ENCODE results near the gene NRXN2.

The NRXN2 gene

DNA sequence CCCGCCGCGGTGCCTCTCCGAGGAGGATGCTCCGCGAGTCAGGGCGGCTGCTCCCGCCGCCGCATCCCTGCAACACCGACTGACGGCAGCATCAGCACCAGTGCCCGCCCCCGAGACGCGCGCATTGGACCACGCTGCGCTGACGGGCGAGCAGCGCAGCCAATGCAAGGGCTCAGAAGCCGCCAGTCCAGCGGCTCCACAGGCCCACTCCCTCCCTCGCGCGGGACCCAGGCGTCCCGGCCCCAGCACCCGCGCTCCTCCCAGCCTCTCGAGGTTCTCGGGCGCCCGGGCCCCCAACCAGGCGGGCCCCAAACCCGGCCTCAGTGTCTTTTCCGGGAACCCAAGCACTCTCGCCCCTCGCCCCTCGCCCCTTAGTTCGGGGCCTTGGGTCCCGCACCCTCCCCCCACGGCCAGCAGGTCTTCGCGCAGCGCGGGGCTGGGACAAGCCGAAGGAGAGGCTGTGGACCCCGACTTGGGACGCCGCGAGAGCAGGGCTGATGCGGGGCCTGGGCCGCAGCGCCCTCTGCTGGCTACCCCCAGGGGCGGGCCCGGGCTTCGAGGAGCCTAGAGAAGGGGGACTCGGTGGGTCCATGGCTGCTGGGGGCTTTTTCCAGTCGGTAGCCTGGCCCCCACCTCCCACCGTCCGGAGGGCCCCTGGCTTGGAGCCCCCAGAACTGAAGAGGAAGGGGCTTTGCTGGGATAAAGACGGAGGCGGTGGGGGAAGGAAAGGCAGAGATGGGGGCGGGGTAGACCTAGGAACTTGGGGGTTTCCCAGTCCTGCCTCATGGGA is at the start of gene NRXN2:
Gene NRXN2 (minus strand): TSS at position 81 of the 790 bp plus-strand sequence. CDS start 9,498 bp downstream, outside the sequence.
- peak; percentile 84 for DNase-seq (ENCODE audit: low spot score)

DNA sequence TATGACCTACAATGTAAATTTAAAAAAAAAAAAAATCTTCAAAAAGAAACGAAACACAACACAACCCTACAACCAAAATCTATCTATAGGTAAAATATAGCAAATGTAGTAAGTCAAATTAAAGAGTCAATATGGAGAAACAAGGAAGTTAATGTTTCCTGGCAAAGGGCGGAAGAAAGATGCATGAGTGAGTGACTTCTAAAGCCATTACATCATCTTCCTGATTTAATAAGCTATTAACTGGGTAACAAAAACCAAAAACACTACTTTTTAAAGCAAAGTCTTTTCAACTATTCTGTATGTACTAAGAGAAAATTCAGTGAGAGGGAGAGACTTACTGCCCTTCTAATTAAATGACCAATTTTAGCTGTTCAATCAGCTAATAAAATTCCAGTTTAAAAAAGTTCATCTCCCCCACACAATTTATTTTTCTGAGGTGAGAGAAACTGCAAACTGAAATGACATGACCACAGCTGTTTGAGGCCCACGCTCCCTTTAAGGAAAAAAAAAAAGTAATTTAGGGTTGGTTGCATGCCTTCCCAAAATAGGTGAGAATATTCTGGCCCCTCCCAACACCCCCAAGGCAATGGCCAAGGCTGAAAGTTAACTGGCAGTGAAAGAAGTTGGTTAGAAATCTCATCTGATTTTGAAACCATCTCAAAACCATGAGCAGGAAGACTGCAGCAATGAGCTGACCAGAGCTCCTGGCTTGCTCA is 49.5 kb upstream of the NRXN2 start:
- no peak for DNase-seq (ENCODE audit: low spot score)

DNA sequence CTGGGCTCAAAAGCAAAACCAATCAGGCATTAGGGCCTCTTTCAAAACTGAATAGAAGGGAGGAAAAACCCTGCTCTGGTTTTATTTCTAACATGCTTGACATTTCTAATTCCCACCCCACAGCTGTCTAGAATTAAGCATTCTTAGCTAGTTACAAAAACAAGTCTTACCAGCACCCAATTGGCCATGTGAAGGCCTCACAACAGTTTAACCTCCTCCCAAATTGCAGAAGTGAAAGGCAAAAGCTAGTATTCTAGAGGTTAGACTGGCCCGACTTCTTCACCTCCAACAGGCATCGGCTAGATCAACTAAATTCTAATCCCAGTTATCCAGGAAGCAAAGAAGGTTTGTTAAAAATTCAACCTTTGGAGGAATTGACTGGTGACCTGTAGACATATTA is 48.9 kb upstream of the NRXN2 start:
- DNase-seq (ENCODE audit: low spot score), result no peak

DNA sequence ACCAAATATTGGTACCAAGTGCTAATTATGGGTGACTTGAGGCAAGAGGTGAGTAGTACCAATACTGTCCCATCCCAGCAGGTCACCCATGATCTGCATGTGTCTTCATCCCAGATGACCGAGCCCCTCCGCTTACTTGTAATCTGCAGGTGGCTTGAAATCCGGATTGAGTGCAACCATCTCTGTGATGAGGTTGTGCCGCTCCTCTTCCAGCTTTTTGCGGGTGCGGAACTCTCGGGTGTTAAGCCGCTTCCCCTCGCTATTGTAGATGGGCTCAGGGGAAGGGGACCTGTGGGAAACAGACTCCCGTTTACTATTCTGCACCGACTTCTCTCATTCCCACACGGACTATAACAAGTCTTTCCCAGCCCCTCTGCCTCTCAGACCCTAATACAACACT is 47.1 kb upstream of the NRXN2 start:
- DNase-seq (ENCODE audit: low spot score), result no peak

DNA sequence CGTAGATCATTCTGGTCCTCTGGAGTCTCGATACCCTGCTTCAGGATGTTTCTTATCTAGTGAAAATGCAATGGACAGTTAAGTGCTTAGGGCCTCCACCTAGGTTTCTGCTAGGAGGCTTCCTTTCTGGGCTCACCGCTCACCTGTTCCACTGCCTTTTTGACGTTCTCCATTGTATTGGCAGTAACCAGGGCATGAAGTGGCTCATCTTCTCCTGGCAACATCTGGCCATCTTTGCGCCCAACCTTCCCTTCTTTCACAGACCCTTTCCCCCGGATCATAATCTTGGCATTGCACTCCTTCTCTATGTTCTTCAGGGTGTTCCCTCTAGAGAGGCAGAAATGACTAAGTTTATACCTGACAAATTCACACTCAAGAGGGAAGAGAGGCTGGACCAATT is 46.3 kb upstream of the NRXN2 start:
- DNase-seq (ENCODE audit: low spot score), result no peak

DNA sequence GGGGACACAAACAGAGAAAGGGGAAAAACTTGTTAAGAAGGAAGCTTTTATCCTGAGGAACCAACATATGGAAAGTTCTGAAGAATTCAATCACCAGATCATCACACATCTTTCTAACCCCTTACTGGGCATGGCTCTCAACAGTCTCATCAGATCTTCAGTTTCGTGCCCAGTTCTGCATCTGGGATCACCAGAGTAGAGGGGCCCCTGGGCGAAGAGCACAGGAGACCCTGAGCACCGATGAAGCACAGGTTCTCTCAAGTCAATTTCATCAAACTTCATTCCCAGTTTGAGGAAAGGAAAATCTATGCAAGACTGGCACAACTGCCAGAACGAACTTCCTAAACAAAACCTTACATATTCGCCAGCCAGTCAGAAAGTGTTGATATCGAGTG is 45.3 kb upstream of the NRXN2 start:
- DNase-seq (ENCODE audit: low spot score), result no peak

DNA sequence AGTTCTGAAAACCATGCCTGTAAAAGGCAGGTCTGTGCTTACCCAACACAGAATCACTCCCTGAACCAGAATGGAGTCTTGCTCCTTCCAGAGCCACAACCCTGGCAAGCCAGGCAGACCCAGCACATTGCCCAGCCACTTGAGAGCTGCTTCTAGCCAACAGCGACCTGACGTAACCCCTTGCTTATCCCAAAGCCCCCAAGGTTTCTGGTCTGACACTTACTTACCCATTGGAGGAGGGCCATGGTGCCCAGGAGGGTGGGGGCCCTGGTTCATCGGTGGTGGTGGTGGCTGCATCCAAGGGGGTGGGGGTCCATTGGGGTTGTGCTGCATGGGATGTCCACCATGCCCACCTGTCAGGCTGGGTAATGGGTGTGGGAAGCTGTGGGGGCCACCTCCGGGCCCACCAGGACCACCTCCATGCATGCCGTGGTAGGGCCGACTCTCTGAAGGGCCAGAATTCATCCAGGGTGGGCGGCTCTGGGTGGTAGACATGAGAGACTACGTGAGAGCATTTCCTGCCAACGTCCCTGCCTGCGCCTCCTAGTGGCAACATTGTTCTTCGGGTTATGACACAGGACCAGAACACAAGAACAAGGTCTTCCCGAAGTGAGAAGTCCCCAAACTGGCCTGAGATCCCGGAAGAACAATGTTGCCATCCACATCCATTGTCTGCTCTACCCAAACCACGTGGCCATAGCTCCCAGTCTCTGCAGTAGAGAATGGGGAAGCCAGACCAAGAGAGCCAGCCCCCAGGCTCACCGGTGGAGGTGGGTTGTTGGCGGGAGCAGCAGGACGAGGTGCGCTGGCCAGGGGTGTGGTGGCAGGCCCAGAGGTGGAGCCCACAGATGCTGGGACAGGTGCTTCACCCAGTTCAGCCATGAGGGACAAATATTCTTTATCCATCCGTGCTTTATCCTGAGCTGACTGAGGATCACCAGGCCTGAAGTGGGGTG is 44.6 kb upstream of the NRXN2 start:
- DNase-seq (ENCODE audit: low spot score), result peak; percentile 82

DNA sequence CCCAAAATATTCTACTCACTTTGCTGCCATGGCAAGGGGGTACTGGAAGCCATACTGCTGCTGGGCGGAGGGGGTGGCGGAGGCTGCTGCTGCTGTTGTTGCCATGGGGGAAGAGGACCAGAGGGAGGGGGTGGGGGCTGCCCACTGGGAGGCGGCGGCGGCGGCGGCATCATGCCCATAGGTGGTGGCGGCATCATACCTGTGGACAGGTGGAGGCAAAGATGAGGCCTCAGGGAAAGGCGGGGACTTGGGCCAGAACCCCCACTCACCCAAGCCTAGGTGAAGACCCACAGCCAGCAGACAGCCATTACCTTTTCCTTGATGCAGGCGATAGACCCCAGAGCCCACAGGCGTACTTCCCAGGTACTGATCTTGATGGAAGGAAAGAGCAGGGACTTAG is 43.9 kb upstream of the NRXN2 start:
- DNase-seq (ENCODE audit: low spot score), result no peak

DNA sequence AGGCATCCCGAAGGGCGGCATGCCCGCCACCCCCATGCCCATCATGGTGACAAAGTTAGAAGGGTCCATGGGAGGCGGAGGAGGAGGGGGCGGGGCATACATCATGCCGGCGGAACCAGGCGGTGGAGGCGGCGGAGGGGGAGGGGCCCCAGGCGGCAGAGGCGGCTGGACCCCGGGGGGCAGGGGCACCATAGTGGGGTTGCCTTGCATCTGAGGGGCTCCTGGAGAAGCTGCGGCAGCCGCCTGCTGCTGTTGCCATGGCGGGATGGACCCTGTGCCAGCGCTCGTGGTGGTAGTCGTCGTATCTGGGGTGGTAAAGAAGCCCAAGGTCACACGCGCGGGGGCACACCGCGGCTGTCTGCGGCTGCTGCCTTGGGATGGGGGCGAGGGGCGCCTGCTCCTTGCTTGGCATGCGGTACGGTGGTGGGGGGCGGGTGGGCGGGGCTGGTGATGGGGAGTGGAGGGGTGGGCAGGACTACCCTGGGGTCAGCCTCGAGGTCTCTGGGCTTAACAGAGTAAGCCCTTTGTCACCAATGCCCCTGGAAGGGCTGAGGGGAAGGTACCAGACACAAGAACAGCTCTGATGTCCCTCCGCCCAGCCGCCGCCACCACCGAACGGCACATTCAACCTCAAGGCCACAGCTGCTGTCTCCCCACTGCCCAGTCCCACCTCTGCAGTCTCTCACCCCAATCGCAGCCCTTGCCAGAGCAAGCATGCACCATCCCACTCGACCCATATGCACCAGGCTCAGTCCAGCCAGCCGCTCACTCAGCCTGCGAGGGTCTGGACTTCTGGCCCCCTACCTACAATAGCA is 43.1 kb upstream of the NRXN2 start:
- no peak for DNase-seq (ENCODE audit: low spot score)

DNA sequence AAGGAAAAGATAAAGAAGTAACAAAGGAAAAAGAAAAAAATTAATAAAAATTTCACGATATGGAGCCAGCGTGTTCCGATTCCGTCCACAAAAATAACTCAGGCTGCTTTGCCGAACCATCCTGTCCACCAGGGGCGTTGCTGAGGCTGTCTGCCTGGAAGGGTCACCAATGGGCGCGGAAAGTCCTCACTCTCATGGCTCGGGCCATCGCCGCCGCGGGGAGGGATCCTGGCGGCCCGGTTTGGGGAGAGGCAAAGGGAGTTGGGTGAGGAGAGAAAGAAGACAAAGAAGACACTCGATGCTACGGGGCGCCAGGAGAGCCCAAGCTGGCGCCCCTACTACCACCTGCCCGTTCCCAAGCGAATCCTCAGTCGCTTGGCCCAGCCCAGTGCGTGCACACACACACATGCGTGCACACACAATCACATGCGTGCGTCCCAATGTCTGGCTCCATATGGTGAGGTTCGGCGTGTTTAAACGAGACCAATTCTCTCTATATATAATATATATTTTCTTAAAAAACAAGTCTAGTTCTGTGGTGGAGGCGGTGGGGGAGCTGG is 42.4 kb upstream of the NRXN2 start:
- no peak for DNase-seq (ENCODE audit: low spot score)

DNA sequence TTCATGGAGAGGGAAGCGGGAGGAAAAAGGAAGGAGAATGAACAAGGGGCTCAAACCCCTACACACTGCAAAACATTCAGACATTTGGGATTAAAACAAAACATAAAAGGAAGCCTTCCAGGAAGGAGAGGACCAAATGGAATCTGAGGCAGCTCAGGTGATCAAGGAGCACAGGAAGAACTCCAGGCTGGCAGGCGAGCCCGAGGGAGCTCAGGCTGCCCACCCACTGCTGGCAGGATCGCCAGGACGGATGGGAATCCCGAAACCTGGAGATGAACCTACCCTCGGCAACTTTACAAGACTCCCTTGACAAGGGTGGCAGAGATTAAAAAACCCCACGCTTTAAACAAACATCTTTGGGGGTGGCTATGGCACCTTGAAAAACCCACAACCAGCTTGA is 41.8 kb upstream of the NRXN2 start:
- no peak for DNase-seq (ENCODE audit: low spot score)

DNA sequence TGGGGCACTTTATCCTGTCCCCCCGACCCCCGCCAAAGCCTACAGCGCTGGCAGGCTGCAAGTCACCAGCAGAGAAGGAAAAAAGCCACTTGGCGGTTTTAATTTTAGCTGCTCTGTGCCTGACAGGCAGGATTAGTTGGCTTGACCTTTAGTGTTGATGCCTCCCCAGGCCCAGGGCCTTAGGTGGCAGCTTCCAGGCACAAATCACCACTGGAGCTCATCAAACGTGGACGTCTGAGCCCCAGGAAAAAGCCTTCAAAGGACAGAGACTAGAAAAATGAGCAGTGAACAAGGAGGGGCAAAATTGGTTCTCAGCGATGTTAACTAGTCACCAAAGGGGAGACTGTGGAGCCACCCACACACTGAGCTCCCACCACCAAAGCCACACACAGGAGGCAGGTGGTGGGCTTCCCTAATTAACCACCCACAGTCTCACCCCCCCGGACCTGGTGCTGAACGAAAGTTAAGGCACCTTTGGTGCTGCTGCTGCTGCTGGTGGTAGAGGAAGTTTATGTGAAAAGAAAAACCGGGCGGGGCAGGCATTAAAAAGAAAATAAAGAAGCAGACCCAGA is 41.1 kb upstream of the NRXN2 start:
- DNase-seq (ENCODE audit: low spot score), result peak; percentile 73

DNA sequence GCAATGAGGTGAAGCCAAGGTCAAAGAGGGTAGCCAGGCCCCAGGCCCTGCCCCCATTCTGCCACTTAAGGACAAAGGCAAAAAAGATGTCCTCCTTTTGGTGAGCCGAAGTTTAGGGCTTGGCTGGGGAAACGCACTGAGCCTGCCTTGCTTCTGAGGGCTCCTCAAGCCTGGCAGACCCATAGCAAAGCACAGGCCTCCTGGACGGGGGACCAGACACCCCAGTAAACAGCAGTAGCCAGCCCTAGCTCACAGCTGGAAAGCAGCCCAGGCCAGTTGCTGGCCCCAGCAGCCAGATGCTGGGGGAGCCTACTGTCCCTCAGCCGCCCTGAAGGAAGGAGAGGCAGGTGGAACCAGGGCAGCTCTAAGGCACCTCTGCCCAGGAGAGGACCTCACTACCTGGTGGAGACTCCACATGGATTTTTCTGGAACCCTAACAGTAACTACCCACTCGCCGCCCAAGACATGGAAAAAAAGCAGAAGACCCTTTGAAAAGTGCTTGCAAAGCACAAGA is 40.6 kb upstream of the NRXN2 start:
- DNase-seq (ENCODE audit: low spot score), result no peak

DNA sequence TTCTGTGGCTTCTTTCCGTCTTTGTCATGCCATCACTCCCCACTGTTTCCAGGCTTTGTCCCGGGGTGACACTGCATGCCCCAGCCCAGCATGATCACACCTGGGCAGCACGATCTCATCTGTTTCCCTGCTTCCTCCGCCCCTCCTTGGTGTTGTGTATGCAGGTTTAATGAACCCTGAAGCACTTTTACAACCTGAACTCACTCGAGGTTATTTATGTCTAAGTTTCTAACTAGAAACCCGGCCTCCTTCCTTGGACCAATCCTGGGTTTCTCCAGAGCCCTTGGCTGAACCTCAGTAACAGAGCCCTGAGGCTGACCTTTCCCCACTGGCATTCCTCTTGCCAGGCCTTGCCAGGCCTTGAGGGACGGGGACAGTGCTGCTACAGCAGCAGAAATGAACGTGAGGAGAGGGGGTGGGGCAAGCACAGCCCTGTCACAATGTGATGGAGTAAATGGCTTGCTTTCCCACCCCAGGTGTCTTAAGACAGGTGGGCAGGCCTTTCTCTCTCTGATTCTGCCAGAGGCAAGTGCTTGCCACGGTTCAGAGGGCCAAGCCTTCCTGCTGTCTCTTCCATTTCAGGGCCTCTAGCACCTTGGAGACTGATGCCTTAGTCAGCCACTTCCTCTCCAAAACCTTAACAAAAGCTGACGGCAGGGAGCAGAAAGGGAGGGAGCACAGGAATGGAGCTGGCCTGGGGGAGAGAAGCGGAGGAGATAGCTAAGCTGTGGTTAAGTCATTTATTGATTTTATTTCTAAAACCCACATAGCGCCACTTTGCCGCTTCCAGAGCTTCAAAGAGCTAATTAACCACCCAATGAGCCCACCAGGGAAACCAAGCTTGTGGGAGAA is 39.9 kb upstream of the NRXN2 start:
- peak; percentile 22 for DNase-seq (ENCODE audit: low spot score)

DNA sequence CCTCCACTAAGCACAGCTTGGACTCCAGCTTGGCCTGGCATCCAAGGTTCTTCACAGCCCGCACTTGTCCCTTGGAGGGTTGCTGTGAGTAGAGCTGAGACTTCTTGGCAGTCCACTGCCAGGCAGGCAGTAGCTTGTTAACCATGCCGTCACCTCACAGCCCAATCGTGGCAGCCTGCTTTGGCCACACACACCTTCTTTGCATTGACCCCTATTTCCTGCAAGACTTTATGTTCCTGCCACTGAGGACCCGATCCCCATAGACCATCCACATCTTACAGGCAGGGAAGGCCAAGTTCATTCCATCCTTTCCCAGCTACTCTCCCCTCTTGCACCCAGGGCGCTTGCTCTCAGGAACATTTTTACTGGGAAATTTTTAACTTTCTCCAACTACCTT is 39.3 kb upstream of the NRXN2 start:
- DNase-seq (ENCODE audit: low spot score), result no peak

DNA sequence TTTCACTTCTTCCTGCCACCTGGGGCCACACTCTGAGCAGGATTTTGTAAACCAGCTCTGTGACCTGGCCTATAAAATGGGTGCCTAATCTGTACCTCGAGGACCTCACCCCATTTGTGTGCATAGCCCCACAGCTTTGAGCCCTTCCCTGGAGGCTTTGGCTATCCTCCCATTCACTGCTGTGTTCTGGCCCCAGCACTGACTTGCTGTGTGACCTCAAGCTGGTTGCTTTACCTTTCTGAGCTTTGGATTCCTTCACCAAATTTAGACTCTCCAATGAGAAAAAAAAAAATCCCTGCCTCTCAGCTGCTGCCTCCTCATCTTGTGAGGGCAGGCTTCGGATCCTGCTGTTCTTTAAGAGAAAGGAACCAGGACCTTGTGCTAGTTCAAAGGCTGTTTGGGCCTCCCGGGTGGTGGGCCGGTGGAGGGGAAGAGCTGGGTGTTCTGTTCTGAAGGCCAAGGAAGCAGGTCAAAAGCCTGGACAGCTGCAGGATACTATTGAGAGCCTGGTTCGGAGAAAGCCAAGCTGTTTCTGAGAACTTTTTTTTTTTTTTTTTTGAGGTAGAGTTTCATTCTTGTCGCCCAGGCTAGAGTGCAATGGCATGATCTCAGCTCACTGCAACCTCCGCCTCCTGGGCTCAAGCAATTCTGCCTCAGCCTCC is 37.9 kb upstream of the NRXN2 start:
- DNase-seq (ENCODE audit: low spot score), result no peak

DNA sequence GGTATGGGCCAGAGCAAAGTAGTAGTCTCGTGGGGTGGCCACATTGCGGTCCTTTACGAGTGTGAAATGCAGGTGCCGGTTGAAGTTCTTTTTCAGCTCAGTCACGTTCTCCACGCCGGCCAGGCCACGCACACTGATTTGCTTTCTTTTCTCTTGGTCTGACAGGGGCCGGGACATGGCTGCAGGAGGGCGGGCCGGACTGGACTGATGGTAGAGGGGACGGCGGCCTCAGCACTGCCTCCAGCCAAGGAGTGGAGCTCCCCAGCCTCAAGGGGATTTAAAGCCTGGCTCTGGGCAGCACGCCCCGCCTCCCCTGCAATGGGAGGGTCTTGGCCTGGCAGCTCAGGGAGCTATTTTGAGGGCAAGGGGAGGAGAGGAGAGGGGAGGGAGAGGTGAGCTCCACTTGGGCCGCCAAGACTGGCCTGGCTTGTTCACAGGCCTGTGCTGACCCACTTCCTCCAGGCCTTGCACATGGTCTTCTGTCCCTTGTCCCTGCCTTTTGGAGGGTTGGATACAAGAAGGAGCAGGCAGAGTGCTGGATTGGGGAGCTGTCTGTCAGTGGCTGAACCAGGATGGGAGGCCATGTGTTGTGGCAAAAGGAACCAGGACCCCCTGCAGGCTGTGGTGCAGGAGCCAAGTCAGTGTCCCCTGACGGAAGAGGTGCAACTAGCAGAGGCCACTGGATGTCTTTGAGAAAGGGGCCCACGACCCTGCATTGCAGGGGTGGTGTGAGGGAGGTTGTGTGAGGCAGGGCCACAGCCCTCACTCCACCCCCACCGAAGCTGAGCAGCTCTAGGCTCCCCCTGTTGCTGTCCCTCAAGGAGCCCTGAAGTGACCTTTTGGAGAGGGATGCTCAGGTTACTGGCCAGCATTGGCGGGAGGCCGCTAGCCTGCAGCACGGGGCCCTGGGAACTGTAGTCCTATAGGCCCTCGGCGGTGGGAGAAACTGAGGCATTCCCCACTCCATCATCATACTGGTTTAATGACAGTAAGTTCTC is 37.0 kb upstream of the NRXN2 start, which contains the start of gene PYGM:
Gene PYGM (minus strand): TSS at position 253 of the 998 bp plus-strand sequence. CDS start 76 bp downstream, at position 177.
- DNase-seq (ENCODE audit: low spot score), result no peak

Data from CD4-positive, alpha-beta T cell treated with Interleukin-15 for 4 hours (primary cell).